Lower lobe of right lung (tissue), 2 donors: ENCODE data around the gene PDE8A. TPM values are rescaled to one million over a fixed set of nuclear protein-coding genes. Genes with fewer than 3 reads are reported as not detected.
A peak's percentile ranks its signal among the peaks of the same experiment; 100 is the strongest.
"Not testable (repeated sequence)": the region's sequence is repeated elsewhere in the genome, so short reads cannot be mapped to it uniquely, and the experiment has no call there.

Experiments used
- ATAC-seq, 2 donors: fragments of 200-7000 bp; cut with Tn5 transposase; one replicate each; pipeline ENCODE4 v1.9.1; 2020 to 2022; ENCODE audit warnings: mild to moderate bottlenecking in 2 of 2, moderate library complexity in 2 of 2
- DNase-seq: peaks from one replicate; pipeline ENCODE4 v3.0.0-alpha.2; 2020
- H3K27ac ChIP-seq: fragments of 200-600 bp; one replicate; pipeline ENCODE4 v1.8.0; 2022
- H3K27me3 ChIP-seq: fragments of 200-600 bp; one replicate; pipeline ENCODE4 v1.8.0; 2022; ENCODE audit warnings: low read depth
- H3K36me3 ChIP-seq: fragments of 200-600 bp; one replicate; pipeline ENCODE4 v1.8.0; 2022; ENCODE audit warnings: mild to moderate bottlenecking
- H3K4me1 ChIP-seq: fragments of 200-600 bp; one replicate; pipeline ENCODE4 v1.8.0; 2022
- H3K4me3 ChIP-seq: fragments of 200-600 bp; one replicate; pipeline ENCODE4 v1.8.0; 2022; ENCODE audit warnings: mild to moderate bottlenecking
- H3K9me3 ChIP-seq: fragments of 200-600 bp; one replicate; pipeline ENCODE4 v1.8.0; 2022
- CTCF ChIP-seq: fragments of 200-600 bp; IDR thresholded peaks from one replicate; pipeline ENCODE4 v1.8.0; 2022; ENCODE audit warnings: antibody characterized with exemption, mild to moderate bottlenecking
- intact Hi-C: fragments of 100-400 bp; cut with DNase I; formaldehyde crosslinking; loops from one replicate; pipeline ENCODE4 v1.11.0; 2022
- total RNA-seq: library from RNA; stranded (reverse); fragmentation: NEBNext Ultra II Directional; extraction: Animal tissue kit (Norgen Biotek cat#: 25700); gene quantifications from one replicate; pipeline ENCODE4 v1.2.1, GENCODE V29; 2021
- donor health status: DM: no; HTN: yes; CAD: no; lungs with severe emphysema.

The PDE8A gene
- total RNA-seq, 1 donor from 2014 or later, result 49.2 TPM

DNA sequence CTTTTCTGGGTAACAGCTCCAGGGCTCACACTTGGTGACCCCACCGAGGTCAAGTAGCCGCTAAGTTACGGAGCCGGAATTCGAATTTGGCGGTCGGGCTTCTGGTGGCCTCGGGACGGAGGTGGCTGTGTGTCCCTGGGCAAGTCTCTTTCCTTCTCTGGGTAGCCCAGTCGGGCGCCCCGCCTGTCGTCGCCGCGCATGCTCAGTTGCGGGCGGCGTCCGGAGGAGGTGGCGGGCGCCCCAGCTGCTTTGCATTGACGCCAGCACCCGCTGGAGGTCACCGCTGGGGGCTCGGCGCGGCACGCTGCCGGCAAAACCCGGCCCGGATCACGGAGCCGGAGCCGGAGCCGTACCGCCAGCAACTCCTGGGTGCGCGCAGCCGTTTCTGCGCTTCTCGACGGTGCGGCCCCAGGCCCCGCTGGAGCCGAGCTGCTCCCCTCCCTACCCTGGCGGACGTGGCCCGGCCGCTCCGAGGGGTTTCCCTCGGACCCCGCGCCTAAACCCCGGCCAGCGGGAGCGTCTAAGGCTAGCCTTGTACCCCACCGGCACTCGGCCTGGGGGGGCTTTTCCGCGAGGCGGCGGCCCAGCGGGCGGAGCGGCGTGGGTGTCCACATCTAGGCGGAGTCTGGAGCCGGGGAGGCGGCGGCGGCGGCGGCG lies 474 bp upstream of the PDE8A start:
- Histone ChIP-seq H3K27ac (peak overlapping the region; percentile 93), H3K4me3 (peak overlapping the region; percentile 94), H3K9me3 (no peaks in the 10 kb centered on the region), H3K27me3 (no peaks in the 10 kb centered on the region), H3K36me3 (no peaks in the 10 kb centered on the region), H3K4me1 (peaks cover 38% of the 10 kb centered on the region)
- TF ChIP-seq CTCF, result peak; percentile 56
- ATAC-seq (peak; percentile 95 to 96), DNase-seq (peak; percentile 96)
- intact Hi-C loops, result no loop called here

- peaks cover 38% of the 10 kb centered on the region for H3K4me1 ChIP-seq
- H3K27ac ChIP-seq, result peak overlapping the region; percentile 93
- no peaks in the 10 kb centered on the region for H3K36me3 ChIP-seq
- DNase-seq (peak; percentile 65), ATAC-seq (no peak)
- no peaks in the 10 kb centered on the region for H3K27me3 ChIP-seq
- H3K9me3 ChIP-seq, result no peaks in the 10 kb centered on the region
- intact Hi-C loops, result no loop called here
- H3K4me3 ChIP-seq, result peak overlapping the region; percentile 94
- no peak for TF ChIP-seq CTCF
Measured at GRCh38 chr15:84982301-84982920, 755 bp downstream of the PDE8A start.

- H3K27ac ChIP-seq, result peak overlapping the region; percentile 93
- H3K9me3 ChIP-seq, result no peaks in the 10 kb centered on the region
- DNase-seq (no peak), ATAC-seq (no peak)
- peak overlapping the region; percentile 94 for H3K4me3 ChIP-seq
- peaks cover 38% of the 10 kb centered on the region for H3K4me1 ChIP-seq
- no peaks in the 10 kb centered on the region for H3K36me3 ChIP-seq
- no peaks in the 10 kb centered on the region for H3K27me3 ChIP-seq
- no peak for TF ChIP-seq CTCF
- intact Hi-C loops, result no loop called here
Measured at GRCh38 chr15:84983294-84983693, 1.6 kb downstream of the PDE8A start.

GRCh38 chr15:84983711-84984110 lies 2.1 kb downstream of the PDE8A start:
- H3K27ac ChIP-seq, result no peak overlapping the region
- ATAC-seq, result no peak
- no peaks in the 10 kb centered on the region for H3K27me3 ChIP-seq
- H3K36me3 ChIP-seq, result no peaks in the 10 kb centered on the region
- peaks cover 38% of the 10 kb centered on the region for H3K4me1 ChIP-seq
- no peak for TF ChIP-seq CTCF
- DNase-seq, result no peak
- intact Hi-C loops, result no loop called here
- peak overlapping the region; percentile 94 for H3K4me3 ChIP-seq
- no peaks in the 10 kb centered on the region for H3K9me3 ChIP-seq

DNA sequence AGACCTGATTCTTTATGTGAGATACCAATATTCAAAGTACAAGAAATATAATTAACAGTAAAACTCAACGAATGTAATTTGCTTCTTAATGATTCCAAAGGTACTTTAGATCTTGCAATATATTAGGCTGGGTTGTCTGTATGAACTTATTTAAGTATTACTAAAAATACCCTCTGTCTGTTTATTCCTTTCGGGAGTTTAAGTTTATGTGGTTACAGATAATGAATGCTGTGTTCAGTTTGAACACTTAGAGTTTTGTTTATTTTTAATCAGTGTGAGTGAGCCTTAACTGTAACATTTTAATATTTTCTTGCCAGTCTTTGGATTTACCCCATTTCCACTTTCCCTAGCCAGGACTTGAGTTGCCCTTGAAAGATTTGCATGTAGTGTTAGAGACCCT lies 3.5 kb downstream of the PDE8A start:
- intact Hi-C loops, result no loop called here
- ATAC-seq (no peak), DNase-seq (no peak)

DNA sequence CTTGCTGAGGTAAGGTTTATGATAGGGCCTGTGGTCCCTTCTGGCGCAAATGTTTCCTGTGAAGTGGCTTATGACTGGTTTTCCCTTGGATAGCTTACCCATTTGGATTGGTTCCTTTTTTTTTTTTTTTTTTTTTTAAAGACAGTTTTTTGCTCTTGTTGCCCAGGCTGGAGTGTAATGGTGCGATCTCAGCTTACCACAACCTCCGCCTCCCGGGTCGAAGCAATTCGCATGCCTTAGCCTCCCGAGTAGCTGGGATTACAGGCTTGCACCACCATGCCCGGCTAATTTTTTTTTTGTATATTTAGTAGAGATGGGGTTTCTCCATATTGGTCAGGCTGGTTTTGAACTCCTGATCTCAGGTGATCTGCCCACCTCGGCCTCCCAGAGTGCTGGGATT lies 5.7 kb downstream of the PDE8A start:
- H3K27ac ChIP-seq, intact Hi-C loops, H3K27me3 ChIP-seq, ATAC-seq, H3K36me3 ChIP-seq, H3K4me3 ChIP-seq, H3K9me3 ChIP-seq, DNase-seq: not testable (repeated sequence)
- peaks cover 45% of the 10 kb centered on the region for H3K4me1 ChIP-seq

More for the DNA sequence above, 3.5 kb downstream of the PDE8A start:
- Histone ChIP-seq H3K36me3 (no peaks in the 10 kb centered on the region), H3K4me1 (peaks cover 30% of the 10 kb centered on the region), H3K9me3 (no peaks in the 10 kb centered on the region), H3K4me3 (no peak overlapping the region), H3K27me3 (no peaks in the 10 kb centered on the region), H3K27ac (no peak overlapping the region)
- TF ChIP-seq CTCF, result no peak
